Amygdala (tissue), 56 donors: ENCODE results near the gene ASPM.

ENCODE experiments used
- DNase-seq, 56 donors: peaks; one replicate each; lab custom pipeline; 2025; lab: John Stamatoyannopoulos, UW

The ASPM gene, protein sequence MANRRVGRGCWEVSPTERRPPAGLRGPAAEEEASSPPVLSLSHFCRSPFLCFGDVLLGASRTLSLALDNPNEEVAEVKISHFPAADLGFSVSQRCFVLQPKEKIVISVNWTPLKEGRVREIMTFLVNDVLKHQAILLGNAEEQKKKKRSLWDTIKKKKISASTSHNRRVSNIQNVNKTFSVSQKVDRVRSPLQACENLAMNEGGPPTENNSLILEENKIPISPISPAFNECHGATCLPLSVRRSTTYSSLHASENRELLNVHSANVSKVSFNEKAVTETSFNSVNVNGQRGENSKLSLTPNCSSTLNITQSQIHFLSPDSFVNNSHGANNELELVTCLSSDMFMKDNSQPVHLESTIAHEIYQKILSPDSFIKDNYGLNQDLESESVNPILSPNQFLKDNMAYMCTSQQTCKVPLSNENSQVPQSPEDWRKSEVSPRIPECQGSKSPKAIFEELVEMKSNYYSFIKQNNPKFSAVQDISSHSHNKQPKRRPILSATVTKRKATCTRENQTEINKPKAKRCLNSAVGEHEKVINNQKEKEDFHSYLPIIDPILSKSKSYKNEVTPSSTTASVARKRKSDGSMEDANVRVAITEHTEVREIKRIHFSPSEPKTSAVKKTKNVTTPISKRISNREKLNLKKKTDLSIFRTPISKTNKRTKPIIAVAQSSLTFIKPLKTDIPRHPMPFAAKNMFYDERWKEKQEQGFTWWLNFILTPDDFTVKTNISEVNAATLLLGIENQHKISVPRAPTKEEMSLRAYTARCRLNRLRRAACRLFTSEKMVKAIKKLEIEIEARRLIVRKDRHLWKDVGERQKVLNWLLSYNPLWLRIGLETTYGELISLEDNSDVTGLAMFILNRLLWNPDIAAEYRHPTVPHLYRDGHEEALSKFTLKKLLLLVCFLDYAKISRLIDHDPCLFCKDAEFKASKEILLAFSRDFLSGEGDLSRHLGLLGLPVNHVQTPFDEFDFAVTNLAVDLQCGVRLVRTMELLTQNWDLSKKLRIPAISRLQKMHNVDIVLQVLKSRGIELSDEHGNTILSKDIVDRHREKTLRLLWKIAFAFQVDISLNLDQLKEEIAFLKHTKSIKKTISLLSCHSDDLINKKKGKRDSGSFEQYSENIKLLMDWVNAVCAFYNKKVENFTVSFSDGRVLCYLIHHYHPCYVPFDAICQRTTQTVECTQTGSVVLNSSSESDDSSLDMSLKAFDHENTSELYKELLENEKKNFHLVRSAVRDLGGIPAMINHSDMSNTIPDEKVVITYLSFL (N-terminal part only)

DNA sequence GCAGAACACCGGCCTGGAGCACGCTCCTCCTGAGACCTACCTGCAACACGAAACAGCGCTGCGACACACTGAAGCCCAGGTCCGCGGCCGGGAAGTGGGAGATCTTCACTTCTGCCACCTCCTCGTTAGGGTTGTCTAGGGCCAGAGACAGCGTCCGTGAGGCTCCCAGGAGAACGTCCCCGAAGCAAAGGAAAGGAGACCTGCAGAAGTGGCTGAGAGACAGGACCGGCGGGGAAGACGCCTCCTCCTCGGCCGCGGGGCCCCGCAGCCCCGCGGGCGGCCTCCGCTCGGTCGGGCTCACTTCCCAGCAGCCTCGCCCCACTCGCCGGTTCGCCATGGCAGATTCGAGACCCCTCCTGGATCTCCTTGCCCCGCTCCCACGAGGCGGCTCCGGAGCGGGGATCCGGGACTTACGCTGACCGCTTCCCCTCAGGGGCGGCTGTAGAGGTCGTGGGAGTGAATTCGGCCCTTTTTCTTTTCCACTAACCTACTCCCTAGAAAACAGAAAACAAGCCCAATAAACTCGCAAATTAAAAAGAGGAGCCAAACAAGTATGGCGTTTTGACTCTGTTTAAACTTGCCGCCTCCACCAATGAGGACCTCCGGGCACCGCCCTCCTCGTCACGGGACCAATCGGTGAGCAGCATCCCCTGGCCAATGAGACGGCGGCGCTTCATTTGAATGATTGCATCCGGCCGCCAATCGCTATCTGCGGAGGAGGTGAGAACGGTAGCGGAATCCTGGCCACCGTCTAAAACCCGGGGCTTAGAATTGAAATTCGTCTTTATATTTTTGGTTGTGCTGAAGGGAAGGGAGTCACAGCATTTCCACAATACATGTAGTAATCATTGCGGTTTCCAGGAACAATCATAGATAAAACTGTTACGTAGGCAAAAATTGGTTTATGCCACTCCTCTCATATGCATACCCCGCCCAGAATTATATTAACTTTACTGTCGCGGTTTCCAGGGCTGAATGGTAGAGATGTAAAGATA is at the start of gene ASPM:
TSS of gene ASPM (minus strand) at position 569 of the 995 bp plus-strand sequence. CDS start at position 337, 232 bp downstream.
- peak; percentile 20 to 95 (median 82) for DNase-seq

DNA sequence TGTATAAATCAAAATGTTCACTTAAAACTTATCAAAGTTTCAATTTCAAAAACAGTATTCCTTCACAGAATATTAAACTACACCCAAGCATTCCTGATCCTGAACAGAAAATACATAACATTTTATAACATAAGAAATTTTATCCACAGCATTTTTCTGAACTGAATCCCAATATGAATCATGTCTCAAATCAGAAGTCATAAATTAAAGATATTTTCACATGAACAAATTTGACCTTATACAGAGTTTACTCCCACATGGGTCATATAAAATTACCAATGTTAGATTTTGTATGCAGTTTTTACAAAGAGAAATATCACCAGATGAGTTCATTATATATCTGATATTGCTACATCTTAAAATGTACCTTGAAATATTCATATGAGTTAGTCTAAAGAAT is 48.6 kb upstream of the ASPM start:
- DNase-seq: no peak

DNA sequence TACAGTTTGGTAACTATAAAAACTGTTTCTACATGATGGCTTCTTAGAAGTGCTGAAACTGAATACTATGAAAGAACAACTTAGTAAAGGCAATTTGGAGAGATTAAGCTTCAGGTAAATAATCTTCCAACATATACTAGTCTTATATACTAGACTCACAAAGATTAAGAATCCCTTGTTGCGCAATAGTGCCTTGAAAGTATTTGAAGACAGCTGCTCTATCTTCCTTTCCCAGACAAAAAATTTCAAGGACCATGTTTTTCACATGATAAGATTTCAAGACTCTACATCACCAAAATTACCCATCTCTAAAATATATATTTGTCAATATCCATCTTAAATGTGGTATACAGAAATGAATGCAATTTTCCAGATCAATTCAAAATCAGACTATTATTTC is 37.7 kb upstream of the ASPM start:
- DNase-seq: no peak

DNA sequence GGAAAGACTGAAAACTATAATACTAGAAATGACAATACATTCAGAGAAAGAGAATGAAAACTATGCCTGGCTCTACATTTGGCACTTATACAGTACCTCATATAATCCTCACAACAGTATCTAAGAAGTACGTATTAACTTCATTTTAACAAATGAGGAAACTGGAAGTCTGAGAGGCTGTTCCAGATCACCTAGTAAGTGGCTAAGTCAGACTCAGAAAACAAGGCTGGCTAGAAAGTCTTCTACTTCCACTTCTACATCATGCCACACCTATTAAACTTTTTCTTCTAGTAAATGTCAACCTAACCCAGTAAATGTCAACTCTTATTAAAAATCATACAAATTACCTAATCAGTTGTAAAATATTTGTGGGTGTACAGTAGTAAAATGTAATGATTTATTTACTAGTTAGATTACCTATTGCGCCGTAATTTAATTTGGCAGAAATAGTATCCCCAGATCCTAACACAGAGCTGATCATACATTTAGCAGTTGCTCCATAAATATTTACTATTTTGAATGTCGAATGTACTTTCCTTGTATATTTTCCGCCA is 36.8 kb upstream of the ASPM start:
- no peak for DNase-seq

DNA sequence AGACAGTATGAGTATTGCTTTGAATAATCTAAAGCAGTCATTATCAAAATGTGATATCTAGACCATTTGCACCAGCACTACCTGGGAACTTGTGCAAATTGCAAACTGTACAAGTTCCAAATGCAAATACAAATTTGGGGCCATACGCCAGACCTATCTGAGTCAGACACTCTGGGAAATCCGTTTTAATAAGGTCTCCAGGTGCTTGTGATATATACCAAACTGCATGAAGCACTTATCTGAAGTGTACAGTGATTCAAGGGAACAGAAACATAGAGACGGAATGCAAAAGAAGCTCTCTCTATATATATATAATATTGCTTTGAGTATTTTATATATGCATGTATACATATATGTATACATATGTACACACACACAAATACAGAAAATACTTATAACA is 36.2 kb upstream of the ASPM start:
- DNase-seq: no peak

GRCh38 chr1:197181982-197182381 is 35.5 kb upstream of the ASPM start:
- DNase-seq: no peak

DNA sequence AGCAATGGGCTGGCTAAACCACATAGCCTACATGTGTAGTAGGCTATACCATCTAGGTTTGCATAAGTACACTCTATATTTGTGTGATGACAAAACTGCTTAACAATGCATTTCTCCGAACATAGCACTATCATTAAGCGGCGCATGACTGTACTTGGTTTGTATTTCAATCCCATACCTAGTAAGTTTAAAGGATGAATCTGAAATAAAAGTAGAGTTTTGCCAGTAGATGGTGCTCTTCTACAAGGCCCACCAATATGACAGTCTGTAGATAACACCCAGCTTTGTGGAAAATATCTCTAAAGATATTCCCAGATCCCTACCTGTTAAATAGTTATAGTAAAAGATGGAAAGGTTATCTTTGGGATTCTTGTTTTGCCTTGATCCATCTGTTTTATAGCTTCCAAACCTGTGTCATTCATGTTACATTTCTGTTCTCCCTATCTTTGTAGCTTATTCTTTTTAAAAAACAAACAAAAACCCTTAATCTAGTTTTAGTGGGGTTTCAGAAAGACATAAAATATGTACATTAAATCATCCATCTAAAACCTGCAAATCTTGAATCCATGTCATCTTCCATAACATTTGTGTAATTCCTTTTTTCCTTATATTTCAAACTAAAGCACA is 33.9 kb upstream of the ASPM start:
- DNase-seq: peak in 1 of 56 donors; percentile 3

DNA sequence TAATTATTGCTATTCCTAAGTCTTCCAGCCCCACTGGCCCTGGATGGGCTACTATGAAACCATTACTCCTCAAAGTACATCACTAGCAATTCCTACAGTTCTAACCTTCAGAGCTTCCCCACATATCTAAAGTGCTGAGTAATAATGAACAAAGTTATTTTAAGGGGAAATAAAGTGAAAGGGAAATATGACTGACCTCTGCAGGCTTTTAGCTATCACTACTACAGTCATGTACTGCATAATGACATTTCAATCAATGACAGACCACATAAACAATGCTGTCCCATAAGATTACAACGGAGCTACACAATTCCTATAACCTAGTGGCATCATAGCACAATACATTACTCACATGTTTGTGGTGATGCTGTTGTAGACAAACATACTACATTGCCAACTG is 32.5 kb upstream of the ASPM start:
- DNase-seq: no peak

GRCh38 chr1:197174818-197175217 is 28.3 kb upstream of the ASPM start:
- no peak for DNase-seq

DNA sequence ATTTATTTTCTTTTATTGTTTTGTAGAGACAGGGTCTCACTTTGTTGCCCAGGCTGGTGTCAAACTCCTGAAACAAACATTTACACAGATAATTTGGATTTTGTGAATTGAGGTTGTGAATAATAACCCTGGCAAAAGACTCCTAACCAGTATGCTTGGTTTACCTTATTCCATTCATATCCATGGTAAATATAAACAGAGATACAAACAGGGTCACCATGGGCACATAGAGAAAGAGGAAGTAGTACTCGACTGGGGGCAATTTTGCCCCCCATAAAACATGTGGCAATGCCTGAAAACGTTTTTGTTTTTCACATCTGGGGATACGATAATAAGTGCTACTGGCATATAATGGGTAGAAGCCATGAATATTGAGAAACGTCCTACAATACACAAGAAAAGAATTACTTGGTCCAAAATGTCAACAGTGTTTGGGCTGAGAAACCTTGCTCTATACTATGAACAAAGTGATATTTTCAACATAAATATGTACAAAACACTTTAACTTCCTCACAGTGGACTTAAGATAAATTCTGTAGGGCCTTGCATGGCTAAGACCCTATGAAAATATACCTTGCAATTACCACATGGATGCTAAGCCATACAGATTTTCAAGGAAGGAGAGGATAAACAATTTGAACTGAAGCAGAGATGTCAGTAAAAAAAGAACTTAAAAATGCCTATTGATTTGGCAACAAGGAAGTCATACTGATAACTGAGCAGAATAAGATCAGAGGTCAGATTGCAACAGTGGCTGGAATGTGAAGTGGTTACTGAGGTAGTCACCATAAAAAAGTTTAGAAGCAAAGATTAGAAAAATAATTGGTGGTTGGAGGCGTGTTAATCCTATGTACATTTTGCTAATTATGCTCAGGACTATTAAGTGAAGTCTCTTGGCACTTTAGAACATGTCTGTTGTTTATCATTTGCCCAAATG is 27.4 kb upstream of the ASPM start:
- DNase-seq: no peak

DNA sequence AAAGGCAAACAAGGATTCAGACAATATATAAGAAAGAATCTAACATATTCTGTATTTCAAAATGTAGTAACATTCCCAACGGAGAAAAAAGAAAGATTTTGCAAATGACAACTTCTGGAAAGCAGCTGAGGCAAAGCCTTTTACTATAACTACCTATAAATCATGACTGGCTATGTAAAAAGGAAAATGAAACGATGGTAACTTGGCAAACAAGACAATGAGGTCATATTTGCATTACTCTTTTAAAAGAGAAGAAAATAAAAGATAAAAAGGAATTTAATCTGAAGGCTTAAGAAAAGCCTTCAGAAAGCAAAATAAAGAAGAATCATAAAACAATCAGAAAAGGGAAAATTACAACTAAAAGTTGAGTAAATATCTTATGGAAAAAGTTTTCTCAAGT is 25.1 kb upstream of the ASPM start:
- DNase-seq: no peak

DNA sequence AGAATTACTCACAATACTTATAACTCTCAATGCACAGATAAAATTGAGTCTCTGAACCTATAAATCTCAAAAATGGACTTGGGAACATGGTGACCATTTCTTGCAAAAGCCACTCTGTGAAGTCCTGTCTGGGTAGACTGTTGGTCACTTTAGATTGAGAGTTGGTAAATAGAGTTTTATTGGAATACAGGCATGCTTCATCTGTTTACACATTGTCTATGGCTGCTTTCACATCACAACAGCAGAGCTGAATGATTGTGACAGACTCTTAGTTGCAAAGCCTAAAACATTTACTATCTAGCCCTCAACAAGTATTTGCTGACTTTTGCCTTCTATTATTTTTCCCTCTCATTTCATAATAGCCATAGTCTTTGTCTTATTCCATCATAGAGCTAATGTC is 24.1 kb upstream of the ASPM start:
- DNase-seq: no peak

DNA sequence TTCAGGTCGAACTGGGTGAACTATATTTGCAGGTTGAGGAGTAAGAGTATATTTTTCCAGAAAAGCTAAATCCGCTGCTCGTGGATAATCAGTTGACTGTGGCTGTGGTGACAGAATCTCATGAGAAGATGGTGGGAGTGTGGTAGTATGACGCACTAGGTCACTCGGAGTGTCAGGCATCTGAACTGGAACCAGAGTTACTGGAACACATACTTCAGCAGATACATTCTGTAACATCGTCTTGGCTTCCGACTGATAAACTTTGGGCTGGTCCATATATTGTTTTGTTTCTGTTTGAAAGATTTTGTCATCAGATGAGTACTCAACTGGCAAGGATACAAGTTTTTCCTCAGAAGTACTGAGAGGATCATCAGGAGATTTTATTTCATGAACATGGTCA is 13.0 kb upstream of the ASPM start:
- DNase-seq: no peak

- DNase-seq: no peak
Observed at GRCh38 chr1:197156692-197157091, 10.2 kb upstream of the ASPM start.

DNA sequence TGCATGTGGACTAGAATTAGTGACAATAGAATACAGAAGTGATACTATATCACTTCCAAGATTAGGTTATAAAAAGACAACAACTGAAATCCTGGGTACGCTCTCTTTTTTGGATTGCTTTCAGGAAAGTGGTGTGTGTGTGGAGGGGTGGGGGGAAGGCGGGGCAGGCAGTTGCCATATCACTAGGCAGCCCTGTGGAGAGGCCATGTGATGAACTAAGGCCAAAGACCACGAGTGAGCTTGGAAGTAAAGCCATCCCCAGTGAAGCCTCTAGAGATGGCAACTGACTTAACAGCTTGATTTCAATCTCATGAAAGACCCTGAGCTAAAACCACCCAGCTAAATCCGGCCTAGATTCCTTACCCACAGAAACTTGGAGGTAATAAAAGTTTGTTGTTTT is 6.2 kb upstream of the ASPM start:
- no peak for DNase-seq

GRCh38 chr1:197151185-197151584 is 4.7 kb upstream of the ASPM start:
- DNase-seq: no peak

DNA sequence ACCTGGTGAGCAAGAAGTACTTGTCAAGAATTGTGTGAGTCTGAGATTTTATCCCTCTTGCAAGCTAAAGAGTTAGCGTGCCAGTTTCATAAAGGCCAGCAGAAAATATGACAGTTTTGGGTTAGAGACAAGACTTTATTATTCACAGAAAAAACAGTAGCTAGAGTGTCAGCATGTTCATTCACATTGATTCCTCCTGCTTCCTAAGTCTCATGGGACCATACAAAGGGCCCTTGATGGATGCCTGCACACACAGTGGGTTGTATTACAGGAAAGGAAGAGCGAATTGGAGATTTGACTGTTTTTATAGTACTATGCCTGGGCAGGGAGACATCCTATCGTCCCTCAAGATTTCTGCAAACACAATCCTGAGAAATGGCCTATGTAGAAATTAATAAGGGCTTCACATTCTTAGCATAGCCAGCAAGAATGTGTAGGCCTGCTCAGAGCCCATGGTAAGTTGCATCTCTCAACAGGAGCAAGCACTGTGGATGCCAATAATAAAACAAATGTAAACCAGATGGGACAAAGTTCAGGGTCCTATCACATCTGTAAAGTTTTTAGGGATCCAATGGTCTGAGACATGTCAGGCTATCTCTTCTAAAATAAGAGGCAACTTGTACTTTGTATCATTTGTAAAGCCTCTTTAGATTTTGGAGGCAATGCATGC is 4.0 kb upstream of the ASPM start:
- DNase-seq: no peak
